Trophoblast cell (in vitro differentiated cells and primary cell): ENCODE results near the gene SPG21.

ENCODE experiments used
- DNase-seq, 2 donors: peaks; one replicate each; pipeline ENCODE4 v3.0.0-alpha.2; 2016
- H2AFZ ChIP-seq: 2 replicates; pipeline ENCODE4 v1.6.1; 2013; ENCODE audit warnings: low read length, moderate library complexity, mild to moderate bottlenecking; ENCODE audit not compliant: insufficient read depth, poor library complexity
- H2AK5ac ChIP-seq: 2 replicates; pipeline ENCODE4 v1.6.1; 2013; ENCODE audit warnings: mild to moderate bottlenecking, low read length
- H2BK120ac ChIP-seq: 2 replicates; pipeline ENCODE4 v1.6.1; 2013; ENCODE audit warnings: low read length, mild to moderate bottlenecking, moderate library complexity; ENCODE audit not compliant: insufficient read depth, poor library complexity
- H2BK12ac ChIP-seq: 2 replicates; pipeline ENCODE4 v1.6.1; 2013; ENCODE audit warnings: mild to moderate bottlenecking, low read length, moderate library complexity
- H2BK5ac ChIP-seq: 2 replicates; pipeline ENCODE4 v1.6.1; 2013; ENCODE audit warnings: low read length, low read depth, moderate library complexity, mild to moderate bottlenecking; ENCODE audit not compliant: poor library complexity
- H3K14ac ChIP-seq: 2 replicates; pipeline ENCODE4 v1.6.1; 2013; ENCODE audit warnings: mild to moderate bottlenecking, low read length
- H3K18ac ChIP-seq: 2 replicates; pipeline ENCODE4 v1.6.1; 2013; ENCODE audit warnings: mild to moderate bottlenecking, low read length
- H3K23ac ChIP-seq: 2 replicates; pipeline ENCODE4 v1.6.1; 2013; ENCODE audit warnings: low read length
- H3K27ac ChIP-seq: 2 replicates; pipeline ENCODE4 v1.5.1; 2013; ENCODE audit warnings: low read depth, mild to moderate bottlenecking, inconsistent platforms, low read length, moderate library complexity
- H3K27me3 ChIP-seq: 2 replicates; pipeline ENCODE4 v1.6.1; 2013; ENCODE audit warnings: inconsistent platforms, mild to moderate bottlenecking, low read length, moderate library complexity; ENCODE audit not compliant: insufficient read depth
- H3K36me3 ChIP-seq, 2 experiments: 1 replicate in 1 of 2; 2 replicates in 1 of 2; pipeline ENCODE4 v1.6.1; 2013; ENCODE audit warnings: low read length in 2 of 2, mild to moderate bottlenecking in 2 of 2, moderate library complexity in 1 of 2; ENCODE audit not compliant: insufficient read depth in 2 of 2, control insufficient read depth in 1 of 2
- H3K4ac ChIP-seq: 2 replicates; pipeline ENCODE4 v1.6.1; 2013; ENCODE audit warnings: low read depth, mild to moderate bottlenecking, low read length, moderate library complexity
- H3K4me1 ChIP-seq, 2 experiments: 1 replicate in 1 of 2; 2 replicates in 1 of 2; pipeline ENCODE4 v1.6.1; 2013; ENCODE audit warnings: low read length in 2 of 2, mild to moderate bottlenecking in 2 of 2, moderate library complexity in 1 of 2; ENCODE audit not compliant: insufficient read depth in 2 of 2, control insufficient read depth in 1 of 2
- H3K4me2 ChIP-seq: 2 replicates; pipeline ENCODE4 v1.6.1; 2013; ENCODE audit warnings: inconsistent platforms, mild to moderate bottlenecking, low read length, moderate library complexity
- H3K4me3 ChIP-seq: 2 replicates; pipeline ENCODE4 v1.5.1; 2013; ENCODE audit warnings: mild to moderate bottlenecking, low read depth, low read length, inconsistent platforms
- H3K79me1 ChIP-seq: one replicate; pipeline ENCODE4 v1.6.1; 2013; ENCODE audit warnings: low read length
- H3K79me2 ChIP-seq: 2 replicates; pipeline ENCODE4 v1.6.1; 2013; ENCODE audit warnings: low read length, mild to moderate bottlenecking; ENCODE audit not compliant: control insufficient read depth, insufficient read depth, poor library complexity
- H3K9ac ChIP-seq: 2 replicates; pipeline ENCODE4 v1.6.1; 2013; ENCODE audit warnings: mild to moderate bottlenecking, low read length
- H3K9me3 ChIP-seq: 2 replicates; pipeline ENCODE4 v1.6.1; 2013; ENCODE audit warnings: low read depth, mild to moderate bottlenecking, control low read depth, inconsistent platforms, low read length; ENCODE audit not compliant: insufficient read depth
- H4K12ac ChIP-seq: 2 replicates; pipeline ENCODE4 v1.6.1; 2013; ENCODE audit warnings: low read depth, mild to moderate bottlenecking, low read length, moderate library complexity
- H4K8ac ChIP-seq: 2 replicates; pipeline ENCODE4 v1.6.1; 2013; ENCODE audit warnings: low read depth, mild to moderate bottlenecking, low read length, moderate library complexity
- H4K91ac ChIP-seq: one replicate; pipeline ENCODE4 v1.6.1; 2013; ENCODE audit warnings: low read depth, mild to moderate bottlenecking, low read length, moderate library complexity
- WGBS: extraction: QIAGEN DNeasy Blood & Tissue Kit; methylation state at CpG from one replicate; pipeline ENCODE4 v1.1.7; 2013; ENCODE audit warnings: missing lambda C conversion rate; ENCODE audit not compliant: insufficient read length, insufficient coverage; ENCODE audit errors: extremely low coverage; 5-methylcytosine and 5-hydroxymethylcytosine counted together

Gene SPG21

DNA sequence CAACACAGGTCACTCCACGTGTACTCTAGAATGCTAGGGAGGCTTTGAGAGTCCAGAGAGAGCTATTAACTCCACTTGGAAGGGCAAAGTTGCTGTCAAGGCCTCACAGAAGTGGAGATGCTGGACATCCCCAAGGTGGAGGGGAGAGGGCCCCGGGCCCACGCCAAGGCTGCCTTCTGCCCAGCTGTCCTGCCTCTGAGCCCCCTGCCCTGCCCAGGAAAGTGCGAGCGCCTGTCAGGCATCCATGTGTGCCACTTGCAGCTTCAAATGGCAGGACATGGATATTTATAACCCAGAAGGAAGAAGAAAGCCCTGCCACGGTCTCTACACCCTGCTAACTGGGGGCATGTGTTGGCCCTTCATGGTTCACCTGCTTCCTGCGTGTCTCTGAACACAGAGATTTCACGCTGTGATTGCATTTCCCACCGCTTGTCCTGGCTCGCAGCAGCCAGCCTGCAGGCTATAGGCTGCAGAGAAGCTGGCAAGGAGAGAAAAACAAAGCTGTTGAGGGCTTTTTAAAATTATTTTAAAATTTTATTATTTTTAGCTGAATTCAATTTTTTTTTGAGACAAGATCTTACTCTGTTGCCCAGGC, 61.0 kb downstream of the SPG21 start:
- Histone ChIP-seq H3K14ac (no peak overlapping the region), H4K12ac (no peak overlapping the region), H3K9ac (no peak overlapping the region), H2AFZ (no peak overlapping the region), H4K91ac (no peak overlapping the region), H2BK5ac (no peak overlapping the region), H2BK120ac (no peak overlapping the region), H3K4me1 (peaks cover 0 to 4% of the 10 kb centered on the region in 2 experiments), H4K8ac (no peak overlapping the region), H3K9me3 (peaks cover 3% of the 10 kb centered on the region), H3K4ac (no peak overlapping the region), H3K23ac (no peak overlapping the region), H3K27me3 (no peaks in the 10 kb centered on the region), H3K18ac (no peak overlapping the region), H2AK5ac (no peak overlapping the region), H3K79me1 (no peaks in the 10 kb centered on the region), H2BK12ac (no peak overlapping the region), H3K79me2 (no peaks in the 10 kb centered on the region), H3K27ac (no peak overlapping the region), H3K4me2 (no peak overlapping the region), H3K4me3 (no peak overlapping the region), H3K36me3 (no peaks in the 10 kb centered on the region)
- no peak for DNase-seq
- no CpG with 5 or more reads among the region's 10 CpGs for WGBS

DNA sequence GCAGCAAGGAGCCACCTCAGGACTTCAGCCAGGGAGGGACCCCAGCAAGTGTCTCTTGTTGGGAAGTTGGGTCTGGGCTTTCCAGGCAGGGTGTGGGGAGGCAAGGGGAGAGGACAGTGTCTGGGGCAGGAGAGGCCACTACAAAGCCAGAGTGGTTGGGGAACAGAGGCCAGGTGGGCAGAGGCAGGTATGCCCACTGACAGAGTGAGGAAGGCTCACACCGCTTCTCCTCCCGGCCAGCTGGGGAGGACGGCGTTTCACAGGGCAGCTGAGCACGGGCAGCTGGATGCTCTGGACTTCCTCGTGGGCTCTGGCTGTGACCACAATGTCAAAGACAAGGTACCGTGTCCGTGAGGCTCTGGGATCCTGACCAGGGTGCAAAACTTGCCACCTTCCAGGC, 63.1 kb downstream of the SPG21 start:
- Histone ChIP-seq H4K12ac (no peak overlapping the region), H3K9ac (no peak overlapping the region)

DNA sequence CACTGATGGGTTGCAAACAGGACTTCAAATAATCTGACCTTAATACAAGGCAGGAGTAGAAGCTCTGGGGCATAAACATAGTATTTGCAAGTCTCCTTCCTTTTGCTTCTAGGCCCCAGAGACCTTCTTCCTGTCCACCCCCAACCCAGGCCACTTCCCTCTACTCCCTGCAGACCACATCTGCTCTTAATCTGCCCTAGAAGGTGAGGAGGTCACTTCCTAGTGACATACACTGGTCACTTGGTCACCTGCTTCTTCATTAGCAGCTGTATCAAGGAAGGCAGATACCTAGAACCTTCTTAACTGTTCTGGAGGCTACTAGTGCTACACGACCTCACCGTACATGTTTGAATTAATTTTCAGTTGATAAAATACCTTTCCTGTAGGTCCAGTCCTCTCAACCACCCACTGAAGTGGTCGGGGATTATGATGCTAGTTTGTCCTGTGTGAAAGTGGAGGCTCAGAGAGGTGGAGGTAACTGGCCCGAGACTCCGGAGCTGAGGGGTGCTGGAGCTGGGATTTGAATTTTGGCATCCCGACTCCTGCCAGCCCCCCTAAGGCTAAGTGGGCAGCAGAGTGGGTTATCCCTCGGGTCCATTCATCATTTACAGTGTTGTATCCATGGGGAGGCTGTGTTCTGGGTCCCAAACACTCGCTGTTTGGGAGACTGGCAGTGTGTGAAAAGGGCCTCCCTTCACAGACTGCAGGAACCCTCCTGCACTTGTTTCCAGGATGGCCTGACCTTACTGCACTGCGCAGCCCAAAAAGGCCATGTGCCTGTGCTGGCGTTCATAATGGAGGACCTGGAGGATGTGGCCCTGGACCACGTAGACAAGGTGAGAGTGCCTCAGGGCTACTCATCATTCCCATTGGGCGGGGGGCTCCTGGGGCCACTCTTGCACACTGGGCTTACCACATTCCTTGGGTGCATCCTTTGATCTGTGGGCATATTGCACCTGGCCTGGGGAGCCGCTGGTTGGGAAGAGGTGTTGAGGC, 64.1 kb downstream of the SPG21 start:
- H2BK12ac ChIP-seq = no peak overlapping the region
- H3K9me3 ChIP-seq = peaks cover 3% of the 10 kb centered on the region
- H3K79me2 ChIP-seq = no peaks in the 10 kb centered on the region
- H3K14ac ChIP-seq = no peak overlapping the region
- no peak overlapping the region for H4K8ac ChIP-seq
- no peak overlapping the region for H3K23ac ChIP-seq
- no peaks in the 10 kb centered on the region for H3K27me3 ChIP-seq
- H3K4me3 ChIP-seq = no peak overlapping the region
- no CpG with 5 or more reads among the region's 13 CpGs for WGBS
- no peak overlapping the region for H2AFZ ChIP-seq
- no peak overlapping the region for H4K91ac ChIP-seq
- no peak overlapping the region for H3K18ac ChIP-seq
- no peak overlapping the region for H2BK120ac ChIP-seq
- no peak overlapping the region for H3K27ac ChIP-seq
- no peak overlapping the region for H4K12ac ChIP-seq
- no peaks in the 10 kb centered on the region for H3K36me3 ChIP-seq
- H3K4ac ChIP-seq = no peak overlapping the region
- H3K4me2 ChIP-seq = no peak overlapping the region
- peaks cover 0 to 4% of the 10 kb centered on the region in 2 experiments for H3K4me1 ChIP-seq
- no peak overlapping the region for H2BK5ac ChIP-seq
- no peak overlapping the region for H2AK5ac ChIP-seq
- no peak for DNase-seq
- H3K9ac ChIP-seq = no peak overlapping the region
- no peaks in the 10 kb centered on the region for H3K79me1 ChIP-seq

More for the DNA sequence above, 63.1 kb downstream of the SPG21 start:
- no peak for DNase-seq
- Histone ChIP-seq H2BK5ac (no peak overlapping the region), H3K23ac (no peak overlapping the region), H3K4me2 (no peak overlapping the region), H3K4me3 (no peak overlapping the region), H3K79me1 (no peaks in the 10 kb centered on the region), H3K4ac (no peak overlapping the region), H4K91ac (no peak overlapping the region), H2BK120ac (no peak overlapping the region), H3K27ac (no peak overlapping the region), H3K79me2 (no peaks in the 10 kb centered on the region), H3K4me1 (peaks cover 0 to 7% of the 10 kb centered on the region in 2 experiments), H3K14ac (no peak overlapping the region), H2AFZ (no peak overlapping the region), H4K8ac (no peak overlapping the region), H3K18ac (no peak overlapping the region), H3K36me3 (no peaks in the 10 kb centered on the region), H3K27me3 (no peaks in the 10 kb centered on the region), H2AK5ac (no peak overlapping the region), H2BK12ac (no peak overlapping the region), H3K9me3 (peaks cover 3% of the 10 kb centered on the region)
- WGBS = no CpG with 5 or more reads among the region's 8 CpGs

DNA sequence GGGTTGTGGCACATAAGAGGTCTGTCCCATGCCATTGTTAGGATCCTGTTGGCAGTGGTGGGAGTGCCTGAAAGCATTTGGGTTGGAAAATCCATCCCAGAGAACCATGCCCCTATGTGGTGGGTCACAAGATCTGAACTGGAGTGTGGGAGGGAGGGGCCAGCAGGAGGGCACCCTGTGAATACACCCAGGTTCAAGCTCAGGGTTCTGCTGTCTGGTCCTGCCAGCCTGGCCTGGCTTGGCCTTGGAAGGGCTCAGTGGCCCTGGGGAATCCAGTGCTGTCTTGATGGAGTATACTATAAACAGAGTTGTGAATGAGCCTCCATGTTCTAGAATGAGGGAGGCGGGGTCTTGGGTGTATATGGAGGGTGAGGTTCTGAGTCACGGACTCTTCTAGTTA, 66.2 kb downstream of the SPG21 start:
- WGBS = no CpG with 5 or more reads among the region's 2 CpGs
- no peak overlapping the region for H3K4ac ChIP-seq
- peaks cover 0 to 2% of the 10 kb centered on the region in 2 experiments for H3K4me1 ChIP-seq
- H3K79me2 ChIP-seq = no peaks in the 10 kb centered on the region
- no peak overlapping the region for H2BK12ac ChIP-seq
- no peak overlapping the region for H3K27ac ChIP-seq
- H4K12ac ChIP-seq = no peak overlapping the region
- no peak overlapping the region for H3K23ac ChIP-seq
- H3K79me1 ChIP-seq = no peaks in the 10 kb centered on the region
- H3K4me3 ChIP-seq = no peak overlapping the region
- H4K8ac ChIP-seq = no peak overlapping the region
- no peak overlapping the region for H3K18ac ChIP-seq
- peak overlapping the region; percentile 41 for H3K9ac ChIP-seq
- H2AFZ ChIP-seq = no peak overlapping the region
- H2BK5ac ChIP-seq = no peak overlapping the region
- no peak overlapping the region for H2AK5ac ChIP-seq
- H2BK120ac ChIP-seq = no peak overlapping the region
- no peaks in the 10 kb centered on the region for H3K27me3 ChIP-seq
- no peaks in the 10 kb centered on the region for H3K36me3 ChIP-seq
- no peak overlapping the region for H3K4me2 ChIP-seq
- H3K9me3 ChIP-seq = peaks cover 2% of the 10 kb centered on the region
- no peak for DNase-seq
- H4K91ac ChIP-seq = no peak overlapping the region
- H3K14ac ChIP-seq = no peak overlapping the region
